ENCODE measurements around the gene DSC2.

Gene DSC2

GRCh38 chr18:31100436-31101182 is 1.6 kb downstream of the DSC2 start:
- H3K4me3 ChIP-seq (ENCODE audit: low read length) = no peak overlapping the region
- no peak for DNase-seq (ENCODE audit: low read depth, low spot score)

GRCh38 chr18:31099450-31100230 is 2.6 kb downstream of the DSC2 start:
- H3K4me3 ChIP-seq (ENCODE audit: low read length) = no peak overlapping the region
- no peak for DNase-seq (ENCODE audit: low read depth, low spot score)

DNA sequence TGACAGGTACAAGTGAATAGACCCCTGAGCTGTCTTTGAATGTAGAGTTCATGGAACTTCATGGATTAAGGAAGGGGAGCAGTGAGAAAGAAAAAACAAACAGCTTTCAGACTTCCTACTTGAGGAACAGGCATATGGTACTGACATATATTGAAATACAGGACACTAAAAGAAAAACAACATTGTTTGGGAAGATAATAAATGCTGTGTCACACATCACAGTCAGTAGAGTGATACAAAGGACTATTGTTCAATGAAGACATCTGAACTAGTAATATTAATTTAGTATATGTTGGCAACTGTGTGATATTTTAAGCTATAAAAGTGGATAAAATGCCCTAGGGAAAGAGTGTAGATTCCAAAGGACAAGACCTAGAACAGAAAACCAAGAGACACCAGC is 3.3 kb downstream of the DSC2 start:
- no peak for DNase-seq (ENCODE audit: low read depth, low spot score)
- H3K4me3 ChIP-seq (ENCODE audit: low read length) = no peak overlapping the region

DNA sequence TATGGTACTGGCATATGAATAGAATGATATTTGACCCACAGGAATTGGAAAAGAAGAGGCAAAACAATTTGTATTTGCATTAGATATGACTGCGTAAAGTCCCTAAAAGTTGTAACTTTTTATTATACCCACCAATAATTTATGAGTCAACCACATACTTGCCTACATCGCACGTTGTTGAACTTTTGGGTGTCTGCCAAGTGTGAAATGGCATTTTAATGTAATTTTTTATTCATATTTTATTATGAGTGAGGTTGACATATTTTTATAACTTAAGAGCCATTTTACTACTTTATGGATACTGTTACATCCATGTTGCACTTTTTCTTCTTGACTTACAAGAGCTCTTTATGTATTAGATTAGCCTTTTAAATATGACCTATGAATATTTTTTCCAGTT is 4.6 kb downstream of the DSC2 start:
- H3K4me3 ChIP-seq (ENCODE audit: low read length) = no peak overlapping the region
- DNase-seq (ENCODE audit: low read depth, low spot score) = no peak

- no peak for DNase-seq (ENCODE audit: low read depth, low spot score)
- no peak overlapping the region for H3K4me3 ChIP-seq (ENCODE audit: low read length)
Measured at GRCh38 chr18:31093880-31094279, 8.3 kb downstream of the DSC2 start.

DNA sequence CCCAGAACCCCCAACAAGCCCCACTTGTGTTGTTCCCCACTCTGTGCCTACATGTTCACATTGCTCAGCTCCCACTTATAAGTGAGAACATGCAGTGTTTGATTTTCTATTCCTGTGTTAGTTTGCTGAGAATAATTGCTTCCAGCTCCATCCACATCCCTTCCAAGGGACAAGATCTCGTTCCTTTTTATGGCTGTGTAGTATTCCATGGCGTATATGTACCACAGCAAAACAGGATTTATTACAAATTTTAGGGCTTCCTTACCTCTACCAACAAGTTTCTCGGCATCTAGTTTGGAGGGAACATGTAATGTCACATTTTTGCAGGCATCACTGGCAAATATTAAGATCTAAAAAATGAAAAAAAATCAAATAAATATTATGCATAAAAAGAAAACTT is 8.9 kb downstream of the DSC2 start:
- no peak for DNase-seq (ENCODE audit: low read depth, low spot score)
- no peak overlapping the region for H3K4me3 ChIP-seq (ENCODE audit: low read length)

DNA sequence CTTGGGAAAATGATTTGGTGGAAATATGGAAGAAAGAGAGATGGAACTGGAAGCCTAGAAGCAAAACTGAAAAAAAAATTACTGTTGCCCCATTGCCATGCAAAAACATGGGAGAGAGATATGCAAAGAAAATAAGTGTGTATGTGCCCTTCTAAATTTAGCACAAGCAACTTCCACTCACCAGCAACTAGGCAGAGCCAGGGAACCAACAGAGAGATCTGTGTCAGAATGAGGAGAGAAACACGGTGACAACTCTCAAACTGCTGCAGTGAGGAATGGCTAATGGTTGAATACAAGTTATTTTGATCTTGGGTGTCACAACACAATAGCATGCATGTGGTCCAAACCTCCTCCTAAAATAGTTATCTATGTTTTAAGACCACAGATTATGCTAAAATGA is 10.9 kb downstream of the DSC2 start:
- DNase-seq (ENCODE audit: low read depth, low spot score) = no peak
- no peak overlapping the region for H3K4me3 ChIP-seq (ENCODE audit: low read length)

- H3K4me3 ChIP-seq (ENCODE audit: low read length) = no peak overlapping the region
- no peak for DNase-seq (ENCODE audit: low read depth, low spot score)
Measured at GRCh38 chr18:31088532-31088931, 13.7 kb downstream of the DSC2 start.

DNA sequence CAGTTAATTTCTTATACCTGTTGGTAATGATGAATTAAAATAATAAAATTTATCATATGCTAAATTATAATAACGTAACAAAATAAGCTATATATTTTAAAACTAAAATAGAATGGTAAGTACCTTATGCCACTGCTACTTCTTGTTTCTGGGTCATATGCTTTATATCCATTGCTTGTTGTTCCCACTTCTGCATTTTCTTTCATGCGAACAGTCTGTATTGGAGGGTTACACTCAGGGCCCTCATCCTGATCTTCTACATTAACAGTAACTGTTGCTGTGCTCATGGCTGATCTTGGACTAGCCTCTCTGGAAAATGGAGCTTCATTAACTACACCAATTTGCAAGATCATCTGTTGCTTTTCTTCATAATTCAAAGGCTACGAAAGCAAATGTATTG is 22.2 kb downstream of the DSC2 start:
- no peak overlapping the region for H3K4me3 ChIP-seq (ENCODE audit: low read length)
- DNase-seq (ENCODE audit: low read depth, low spot score) = no peak

- no peak for DNase-seq (ENCODE audit: low read depth, low spot score)
Measured at GRCh38 chr18:31077878-31078277, 24.3 kb downstream of the DSC2 start.

DNA sequence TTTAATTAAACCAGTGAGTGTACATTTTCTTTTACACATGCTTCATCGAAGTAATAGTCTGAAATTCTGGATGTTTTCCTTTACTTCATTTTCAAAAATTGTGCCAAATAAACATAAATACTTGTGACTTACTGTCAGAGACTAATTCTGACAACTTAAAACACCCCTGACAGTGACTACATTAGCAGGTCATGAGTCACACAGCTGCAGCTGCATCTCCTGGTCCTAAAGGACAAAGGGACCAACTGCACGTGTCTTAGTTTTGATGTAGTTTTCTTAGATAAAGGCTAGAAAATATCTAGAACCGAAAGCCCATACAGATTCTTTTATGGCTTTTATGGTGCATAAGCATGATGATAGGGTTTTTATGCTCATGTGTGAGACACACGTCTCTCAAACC is 30.0 kb downstream of the DSC2 start:
- no peak overlapping the region for H3K4me3 ChIP-seq (ENCODE audit: low read length)
- DNase-seq (ENCODE audit: low read depth, low spot score) = no peak

More at GRCh38 chr18:31077878-31078277, 24.3 kb downstream of the DSC2 start:
- no peak overlapping the region for H3K4me3 ChIP-seq (ENCODE audit: low read length)

GRCh38 chr18:31070206-31070605 is 32.0 kb downstream of the DSC2 start:
- no peak overlapping the region for H3K4me3 ChIP-seq (ENCODE audit: low read length)
- DNase-seq (ENCODE audit: low read depth, low spot score) = no peak

- H3K4me3 ChIP-seq (ENCODE audit: low read length) = no peak overlapping the region
- DNase-seq (ENCODE audit: low read depth, low spot score) = no peak
Measured at GRCh38 chr18:31066266-31066665, 36.0 kb downstream of the DSC2 start.

DNA sequence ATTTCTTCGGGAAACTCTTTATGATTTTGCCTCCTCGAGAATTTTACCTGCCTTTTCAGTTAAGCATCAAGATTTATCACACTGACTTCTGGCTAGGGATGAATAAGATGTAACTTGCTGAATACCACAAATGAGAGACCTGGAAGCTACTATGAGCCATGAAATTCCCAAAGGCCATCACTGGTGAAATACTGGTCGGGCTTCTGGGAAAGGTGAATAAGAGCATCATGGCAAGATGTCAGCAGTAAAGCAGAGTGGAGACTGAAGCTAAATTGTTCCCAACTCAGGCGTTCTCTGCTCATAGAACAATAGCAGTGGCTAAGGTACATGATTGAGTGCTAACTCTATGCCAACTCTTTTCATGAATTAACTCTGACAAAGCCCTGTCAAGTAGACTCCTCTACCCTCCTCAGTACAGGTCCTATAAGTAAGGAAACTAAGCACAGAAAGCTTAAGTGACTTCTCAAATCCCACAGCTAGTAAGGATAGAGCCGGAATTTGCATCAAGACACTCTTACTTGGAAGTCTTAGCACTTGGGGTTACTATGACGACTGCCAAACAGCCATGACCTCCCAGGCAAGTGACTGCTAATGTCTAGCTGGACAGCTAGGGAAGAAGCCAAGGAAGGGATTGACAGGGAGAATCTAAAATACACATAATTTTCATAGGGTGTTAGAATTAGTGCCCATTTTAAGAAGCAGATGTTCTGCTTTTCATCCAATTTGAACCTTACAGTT is 37.0 kb downstream of the DSC2 start:
- DNase-seq (ENCODE audit: low read depth, low spot score) = no peak

DNA sequence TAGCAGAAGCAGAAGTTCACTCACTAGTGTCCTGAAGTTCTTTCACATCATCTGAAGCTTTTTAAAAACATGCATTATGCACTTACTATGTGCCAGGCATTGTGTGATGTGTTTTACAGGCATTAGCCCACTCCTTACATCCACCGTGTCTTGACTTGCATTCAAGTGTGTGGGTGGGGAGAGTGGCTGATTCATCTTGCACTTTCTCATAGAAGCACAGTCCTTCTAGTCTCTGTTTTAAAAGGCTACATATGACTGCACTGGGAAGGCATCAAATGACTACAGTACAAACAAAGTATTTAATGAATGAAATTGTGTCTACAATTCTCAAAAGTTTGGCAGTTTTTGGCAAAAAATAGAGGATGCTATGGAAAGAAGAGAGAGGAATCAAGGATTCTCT is 38.1 kb downstream of the DSC2 start:
- DNase-seq (ENCODE audit: low read depth, low spot score) = no peak
- H3K4me3 ChIP-seq (ENCODE audit: low read length) = no peak overlapping the region

More for the DNA sequence above, 37.0 kb downstream of the DSC2 start:
- no peak overlapping the region for H3K4me3 ChIP-seq (ENCODE audit: low read length)

- no peak overlapping the region for H3K4me3 ChIP-seq (ENCODE audit: low read length)
- no peak for DNase-seq (ENCODE audit: low read depth, low spot score)
Measured at GRCh38 chr18:31061945-31062344, 40.3 kb downstream of the DSC2 start.

GRCh38 chr18:31058897-31059296 is 43.3 kb downstream of the DSC2 start:
- no peak for DNase-seq (ENCODE audit: low read depth, low spot score)
- H3K4me3 ChIP-seq (ENCODE audit: low read length) = no peak overlapping the region

DNA sequence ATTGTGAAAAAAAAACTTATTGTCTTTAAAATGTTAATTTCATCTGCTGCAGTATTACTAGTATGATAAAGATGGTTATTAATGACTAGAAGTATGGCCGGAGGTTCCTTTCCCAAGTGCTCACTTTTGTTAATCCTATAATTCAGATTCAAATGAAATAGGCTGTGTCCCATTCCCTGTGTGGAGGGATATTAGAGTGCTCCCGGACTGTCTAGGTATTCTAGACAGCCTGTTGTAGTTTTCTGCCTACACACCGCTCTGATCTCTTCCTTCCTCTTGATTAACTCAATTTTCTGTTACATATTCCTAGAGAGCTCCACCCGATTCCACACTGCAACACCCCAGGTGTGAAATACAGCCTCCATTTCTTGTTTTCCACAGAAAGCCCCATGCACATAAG is 44.3 kb downstream of the DSC2 start:
- no peak for DNase-seq (ENCODE audit: low read depth, low spot score)
- H3K4me3 ChIP-seq (ENCODE audit: low read length) = no peak overlapping the region

- H3K4me3 ChIP-seq (ENCODE audit: low read length) = no peak overlapping the region
- DNase-seq (ENCODE audit: low read depth, low spot score) = no peak
Measured at GRCh38 chr18:31057051-31057450, 45.2 kb downstream of the DSC2 start.

DNA sequence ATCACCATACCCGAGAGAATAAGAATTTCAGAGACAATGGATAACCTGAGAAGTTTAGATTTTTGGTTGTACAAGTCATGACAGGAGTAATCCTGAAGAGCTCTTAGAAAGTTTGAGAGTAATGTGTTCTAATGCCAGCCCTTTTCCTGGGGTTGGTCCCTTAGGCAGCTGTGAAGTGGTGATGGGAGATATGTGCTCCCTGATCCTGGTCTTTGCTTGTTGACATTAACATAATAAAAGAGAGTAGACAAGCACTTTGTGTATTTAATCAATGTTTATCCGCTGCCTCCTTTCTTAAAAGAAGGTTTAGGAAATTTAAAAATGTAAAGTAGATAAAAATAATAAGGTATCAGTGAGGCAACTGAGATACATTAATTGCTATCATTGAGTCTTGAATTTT is 45.9 kb downstream of the DSC2 start:
- no peak for DNase-seq (ENCODE audit: low read depth, low spot score)
- H3K4me3 ChIP-seq (ENCODE audit: low read length) = no peak overlapping the region

All from Jurkat, Clone E6-1 (cell line).